HG02759 (cell line): ENCODE data around the gene C11orf87.

Experiments used
- ATAC-seq: cut with Tn5 transposase; IDR thresholded peaks from one replicate; pipeline ENCODE4 v1.9.1; 2021; ENCODE audit warnings: mild to moderate bottlenecking, moderate library complexity; ENCODE audit not compliant: unreplicated experiment

The C11orf87 gene

GRCh38 chr11:109439684-109440083 lies 17.7 kb downstream of the C11orf87 start:
- ATAC-seq: no peak

- ATAC-seq: no peak
Observed at GRCh38 chr11:109443052-109443451, 21.1 kb downstream of the C11orf87 start.

DNA sequence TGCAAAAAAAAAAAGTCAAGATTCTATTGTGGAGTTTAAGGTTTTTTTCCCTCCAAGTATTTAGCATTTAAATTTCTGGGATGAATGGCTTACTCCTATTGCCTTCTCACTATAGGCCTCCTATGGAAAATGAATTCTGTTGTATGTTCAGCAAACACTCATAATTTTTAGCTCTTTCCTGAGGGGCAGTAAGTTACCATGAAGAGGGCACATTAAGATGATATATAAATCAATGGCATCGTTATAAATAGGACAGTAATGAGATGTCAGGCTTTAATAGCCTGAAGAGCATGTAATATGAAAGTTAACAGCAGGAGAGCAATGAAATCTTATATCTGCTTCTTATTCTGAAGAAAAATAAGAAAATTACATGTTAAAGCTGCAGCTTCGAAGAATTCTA lies 32.9 kb downstream of the C11orf87 start:
- no peak for ATAC-seq
